Glutamatergic neuron (in vitro differentiated cells): ENCODE results near the gene LAMC3. TPM values are rescaled to one million over a fixed set of nuclear protein-coding genes. Genes with fewer than 3 reads are reported as not detected.

ENCODE experiments used
- DNase-seq: peaks from one replicate; pipeline ENCODE4 v3.0.0; 2022
- H3K27ac Mint-ChIP-seq: one replicate; pipeline ENCODE4 v1.8.0; 2020; ENCODE audit warnings: mild to moderate bottlenecking, mixed read lengths, inconsistent platforms; ENCODE audit not compliant: unreplicated experiment
- H3K27me3 Mint-ChIP-seq: one replicate; pipeline ENCODE4 v1.8.0; 2020; ENCODE audit warnings: mild to moderate bottlenecking, moderate library complexity, mixed read lengths, inconsistent platforms; ENCODE audit not compliant: unreplicated experiment
- H3K36me3 Mint-ChIP-seq: one replicate; pipeline ENCODE4 v1.8.0; 2020; ENCODE audit warnings: mild to moderate bottlenecking, mixed read lengths, inconsistent platforms; ENCODE audit not compliant: unreplicated experiment
- H3K4me1 Mint-ChIP-seq: one replicate; pipeline ENCODE4 v1.8.0; 2020; ENCODE audit warnings: mild to moderate bottlenecking, low read depth, mixed read lengths, inconsistent platforms; ENCODE audit not compliant: unreplicated experiment
- H3K4me3 Mint-ChIP-seq: one replicate; pipeline ENCODE4 v1.8.0; 2020; ENCODE audit warnings: mild to moderate bottlenecking, mixed read lengths, inconsistent platforms; ENCODE audit not compliant: unreplicated experiment
- H3K9me3 Mint-ChIP-seq: one replicate; pipeline ENCODE4 v1.8.0; 2020; ENCODE audit warnings: mild to moderate bottlenecking, moderate library complexity, mixed read lengths, inconsistent platforms; ENCODE audit not compliant: unreplicated experiment
- total RNA-seq: library from RNA; stranded (reverse); fragmentation: NEBNext Ultra II Directional; extraction: Animal tissue kit (Norgen Biotek cat#: 25700); gene quantifications from one replicate; pipeline ENCODE4 v1.2.1, GENCODE V29; 2021; ENCODE audit not compliant: unreplicated experiment
- TF ChIP-seq, protein P1 (sequence below): fragments of 200-600 bp; sonication (generic); IDR thresholded peaks from one replicate; pipeline ENCODE4 v1.5.0; 2021; ENCODE audit not compliant: partially characterized antibody, unreplicated experiment

The LAMC3 gene
- total RNA-seq, 1 donor from 2014 or later, result 0.17 TPM

DNA sequence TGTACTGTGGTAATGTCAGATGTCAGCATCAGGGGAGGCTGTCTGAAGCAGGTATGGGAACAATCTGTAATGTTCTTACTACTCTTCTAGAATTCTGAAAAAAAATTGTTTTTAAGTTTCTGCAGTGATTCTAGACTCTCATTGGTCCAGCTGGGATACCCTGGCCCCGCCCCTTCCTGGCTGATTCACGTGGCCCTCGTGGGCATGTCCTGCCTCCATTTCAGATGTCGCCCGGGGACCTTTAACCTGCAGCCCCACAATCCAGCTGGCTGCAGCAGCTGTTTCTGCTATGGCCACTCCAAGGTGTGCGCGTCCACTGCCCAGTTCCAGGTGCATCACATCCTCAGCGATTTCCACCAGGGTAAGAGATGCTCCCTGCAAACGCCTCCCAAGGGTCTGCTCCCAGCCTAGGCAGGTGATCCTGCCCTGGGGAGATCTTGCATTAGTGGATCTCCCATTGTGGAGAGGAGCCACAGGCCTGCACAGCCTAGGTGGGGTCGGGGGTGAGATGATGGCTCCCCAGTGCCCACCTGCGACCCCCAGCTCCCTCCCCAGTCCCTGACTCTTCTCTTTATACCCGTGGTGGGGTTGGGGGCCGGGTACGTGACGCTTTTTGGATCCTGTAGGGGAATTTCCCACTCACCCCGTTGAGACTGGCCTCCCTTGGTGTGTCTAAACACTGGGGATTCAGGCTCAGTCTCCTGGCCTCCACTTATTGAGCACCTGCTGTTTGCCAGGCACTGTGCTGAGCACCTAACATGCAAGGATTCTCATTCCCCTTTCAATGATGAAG lies 36.5 kb downstream of the LAMC3 start:
- Mint-ChIP-seq H3K4me3 (no peak overlapping the region), H3K9me3 (no peaks in the 10 kb centered on the region), H3K4me1 (no peaks in the 10 kb centered on the region), H3K27me3 (peaks cover 6% of the 10 kb centered on the region), H3K27ac (no peak overlapping the region), H3K36me3 (no peaks in the 10 kb centered on the region)
- DNase-seq, result no peak
- TF ChIP-seq, protein P1, sequence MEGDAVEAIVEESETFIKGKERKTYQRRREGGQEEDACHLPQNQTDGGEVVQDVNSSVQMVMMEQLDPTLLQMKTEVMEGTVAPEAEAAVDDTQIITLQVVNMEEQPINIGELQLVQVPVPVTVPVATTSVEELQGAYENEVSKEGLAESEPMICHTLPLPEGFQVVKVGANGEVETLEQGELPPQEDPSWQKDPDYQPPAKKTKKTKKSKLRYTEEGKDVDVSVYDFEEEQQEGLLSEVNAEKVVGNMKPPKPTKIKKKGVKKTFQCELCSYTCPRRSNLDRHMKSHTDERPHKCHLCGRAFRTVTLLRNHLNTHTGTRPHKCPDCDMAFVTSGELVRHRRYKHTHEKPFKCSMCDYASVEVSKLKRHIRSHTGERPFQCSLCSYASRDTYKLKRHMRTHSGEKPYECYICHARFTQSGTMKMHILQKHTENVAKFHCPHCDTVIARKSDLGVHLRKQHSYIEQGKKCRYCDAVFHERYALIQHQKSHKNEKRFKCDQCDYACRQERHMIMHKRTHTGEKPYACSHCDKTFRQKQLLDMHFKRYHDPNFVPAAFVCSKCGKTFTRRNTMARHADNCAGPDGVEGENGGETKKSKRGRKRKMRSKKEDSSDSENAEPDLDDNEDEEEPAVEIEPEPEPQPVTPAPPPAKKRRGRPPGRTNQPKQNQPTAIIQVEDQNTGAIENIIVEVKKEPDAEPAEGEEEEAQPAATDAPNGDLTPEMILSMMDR, result no peak

DNA sequence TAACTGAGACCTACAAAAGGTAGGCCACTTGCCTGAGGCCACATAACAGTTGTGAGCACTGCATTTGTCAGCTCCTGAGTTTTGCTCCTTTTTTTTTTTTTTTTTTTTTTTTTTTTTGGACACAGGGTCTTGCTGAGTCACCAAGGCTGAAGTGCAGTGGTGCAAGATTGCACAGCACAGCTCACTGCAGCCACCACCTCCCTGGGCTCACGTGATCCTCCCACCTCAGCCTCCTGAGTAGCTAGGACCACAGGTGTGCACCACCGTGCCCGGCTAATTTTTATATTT lies 37.1 kb downstream of the LAMC3 start:
- no peak for DNase-seq
- Mint-ChIP-seq H3K27ac (no peak overlapping the region), H3K36me3 (no peaks in the 10 kb centered on the region), H3K4me3 (no peak overlapping the region), H3K9me3 (no peaks in the 10 kb centered on the region), H3K4me1 (no peaks in the 10 kb centered on the region), H3K27me3 (peaks cover 2% of the 10 kb centered on the region)
- TF ChIP-seq, protein P1, result no peak

DNA sequence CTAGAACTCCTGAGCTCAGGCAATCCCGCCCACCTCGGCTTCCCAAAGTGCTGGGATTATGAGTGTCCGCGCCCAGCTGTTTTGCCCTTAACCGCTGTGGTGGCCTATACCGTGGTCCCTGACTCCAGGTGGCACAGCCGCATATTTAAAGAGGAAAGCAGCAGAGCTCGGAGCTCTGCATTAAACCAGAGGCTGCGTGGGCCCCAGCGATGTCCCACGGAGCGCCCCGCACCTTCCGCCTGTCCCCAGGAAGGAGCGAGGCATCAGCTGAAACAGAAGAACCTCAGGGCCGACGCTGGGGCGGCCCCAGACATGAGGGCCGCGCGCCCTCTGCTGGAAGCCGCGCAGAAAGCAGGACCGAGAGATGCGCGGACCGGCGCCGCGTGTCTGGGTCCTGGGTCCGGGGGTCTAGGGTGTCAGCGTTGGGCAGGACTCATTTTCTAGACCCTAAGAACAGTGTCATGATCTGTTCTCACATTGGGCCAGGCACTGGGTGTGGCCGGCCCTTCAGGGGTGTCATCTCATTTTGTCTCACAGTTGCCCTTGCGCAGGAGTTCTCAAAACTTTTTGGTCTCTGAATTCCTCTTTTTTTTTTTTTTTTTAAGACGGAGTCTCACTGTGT lies 37.7 kb downstream of the LAMC3 start:
- Mint-ChIP-seq H3K4me3 (no peak overlapping the region), H3K4me1 (no peaks in the 10 kb centered on the region), H3K27me3 (peaks cover 2% of the 10 kb centered on the region), H3K36me3 (no peaks in the 10 kb centered on the region), H3K9me3 (no peaks in the 10 kb centered on the region), H3K27ac (no peak overlapping the region)
- TF ChIP-seq, protein P1, result peak; percentile 91
- peak; percentile 85 for DNase-seq

DNA sequence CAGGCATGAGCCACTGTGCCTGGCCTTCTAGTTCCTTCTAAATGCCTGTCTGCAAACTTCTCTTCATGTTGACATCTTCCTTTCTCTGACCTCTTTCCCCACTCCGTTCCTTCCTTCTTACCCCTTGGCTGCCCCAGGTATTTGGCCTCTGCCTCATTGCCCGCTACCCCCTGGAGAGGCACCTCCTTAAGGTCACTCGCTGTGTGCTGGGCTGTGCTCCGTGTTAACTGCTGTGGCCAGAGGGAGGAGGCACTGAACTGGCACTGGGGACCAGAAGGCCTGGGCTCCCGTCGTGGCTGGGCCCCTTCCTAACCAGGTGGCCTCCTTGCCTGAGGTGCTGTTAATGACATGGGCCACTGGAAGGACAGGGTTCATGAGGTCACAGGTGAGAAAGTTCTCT lies 39.4 kb downstream of the LAMC3 start:
- Mint-ChIP-seq H3K27me3 (peaks cover 2% of the 10 kb centered on the region), H3K4me3 (no peak overlapping the region), H3K9me3 (no peaks in the 10 kb centered on the region), H3K27ac (no peak overlapping the region), H3K36me3 (no peaks in the 10 kb centered on the region), H3K4me1 (no peaks in the 10 kb centered on the region)
- TF ChIP-seq, protein P1, result no peak
- DNase-seq, result no peak

DNA sequence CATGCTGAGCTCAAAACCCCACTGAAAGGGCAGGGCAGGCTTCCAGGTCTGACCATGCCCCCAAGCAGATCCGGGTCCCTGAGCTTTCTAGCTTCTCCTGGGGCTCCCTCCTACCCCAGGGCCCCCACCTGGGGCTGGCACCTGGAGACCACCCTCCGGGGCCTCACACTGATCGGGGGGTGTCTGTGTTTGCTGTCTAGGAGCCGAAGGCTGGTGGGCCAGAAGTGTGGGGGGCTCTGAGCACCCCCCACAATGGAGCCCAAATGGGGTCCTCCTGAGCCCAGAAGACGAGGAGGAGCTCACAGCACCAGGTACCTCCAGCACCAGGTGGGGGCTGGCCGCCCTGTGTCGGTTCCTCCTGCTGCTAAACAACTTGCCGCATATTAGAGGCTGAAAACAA lies 39.8 kb downstream of the LAMC3 start:
- H3K4me3 Mint-ChIP-seq, result no peak overlapping the region
- H3K9me3 Mint-ChIP-seq, result no peaks in the 10 kb centered on the region
- TF ChIP-seq, protein P1, result no peak
- H3K27ac Mint-ChIP-seq, result no peak overlapping the region
- no peaks in the 10 kb centered on the region for H3K36me3 Mint-ChIP-seq
- peaks cover 2% of the 10 kb centered on the region for H3K27me3 Mint-ChIP-seq
- DNase-seq, result no peak
- no peaks in the 10 kb centered on the region for H3K4me1 Mint-ChIP-seq
